ELR (cell line): ENCODE results near the gene DUSP22.

Source experiments
- DNase-seq: peaks from one replicate; pipeline ENCODE4 v3.0.0-alpha.2; 2015; ENCODE audit warnings: low read depth

Gene DUSP22

DNA sequence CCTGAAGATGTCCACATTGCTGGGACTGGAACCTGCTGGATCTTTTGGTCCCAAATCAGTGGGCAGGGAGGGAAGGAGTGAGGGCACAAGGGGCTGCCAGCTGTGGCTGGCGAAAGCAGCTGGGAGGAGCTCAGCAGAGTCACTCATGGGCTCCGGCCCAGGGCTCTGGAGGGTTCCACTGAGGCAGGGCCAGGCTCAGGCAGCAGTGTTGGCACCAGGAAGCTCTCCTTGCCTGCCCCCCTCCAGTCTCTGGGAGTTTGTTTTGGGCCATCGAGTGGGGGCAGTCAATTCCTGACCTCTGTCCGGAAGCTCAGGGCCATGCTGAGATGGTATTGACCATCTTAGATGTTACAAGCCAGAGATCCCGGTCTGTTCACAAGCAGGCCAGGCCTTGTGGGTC lies 60.2 kb downstream of the DUSP22 start:
- DNase-seq = no peak

GRCh38 chr6:352896-353470 lies 60.7 kb downstream of the DUSP22 start:
- DNase-seq = no peak

DNA sequence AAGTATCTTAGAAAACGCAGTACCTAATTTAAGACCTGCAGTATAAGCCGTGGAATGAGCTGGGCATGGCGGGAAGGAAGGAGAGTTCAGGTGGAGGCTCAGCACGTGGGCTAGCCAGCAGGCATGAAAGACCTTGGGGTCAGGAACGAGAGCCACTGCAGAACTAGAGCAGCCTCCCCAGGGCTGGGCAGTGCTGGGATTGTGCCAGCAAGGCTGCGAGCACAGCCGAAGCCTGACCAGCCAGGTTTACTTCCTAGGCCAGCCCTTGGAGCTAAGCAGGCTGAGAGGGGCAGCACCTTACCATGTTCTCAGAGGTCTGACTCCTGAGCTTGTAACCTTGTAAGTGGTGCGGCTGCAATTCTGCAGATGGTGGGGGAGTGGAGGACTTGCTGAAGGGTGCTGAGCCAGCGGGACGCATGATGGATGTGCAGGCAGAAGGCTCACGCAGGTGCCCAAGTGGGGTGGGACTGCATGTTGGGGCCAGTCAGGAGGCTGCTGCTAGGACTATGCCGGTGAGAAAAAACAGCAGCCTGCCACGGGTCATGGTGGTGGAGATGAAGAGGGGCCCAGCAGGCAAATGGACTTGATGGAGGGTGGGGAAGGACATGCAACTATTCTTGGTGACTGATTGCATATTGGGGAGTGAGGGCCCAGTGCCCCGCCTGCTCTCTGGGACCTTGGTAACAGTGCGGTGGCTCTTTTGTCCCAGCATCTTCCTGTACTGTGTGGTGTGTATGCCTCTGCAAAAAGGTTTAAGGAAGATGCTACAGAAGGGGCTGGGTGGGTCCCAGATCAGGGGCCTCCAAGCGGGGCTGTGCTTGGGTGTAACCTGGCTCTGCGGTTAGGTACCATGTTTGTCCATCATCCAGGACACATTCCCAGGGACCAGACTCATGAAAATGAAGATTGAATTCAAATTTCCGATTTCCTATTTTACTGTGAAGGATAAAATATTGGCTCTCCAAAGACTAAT lies 61.6 kb downstream of the DUSP22 start:
- DNase-seq = no peak

GRCh38 chr6:354631-355280 lies 62.5 kb downstream of the DUSP22 start:
- DNase-seq = no peak

GRCh38 chr6:355373-356208 lies 63.3 kb downstream of the DUSP22 start:
- DNase-seq = no peak

- DNase-seq = no peak
These were observed 64.6 kb downstream of the DUSP22 start for GRCh38 chr6:356828-357251.

- no peak for DNase-seq
These were observed 65.0 kb downstream of the DUSP22 start for GRCh38 chr6:357261-357790.

DNA sequence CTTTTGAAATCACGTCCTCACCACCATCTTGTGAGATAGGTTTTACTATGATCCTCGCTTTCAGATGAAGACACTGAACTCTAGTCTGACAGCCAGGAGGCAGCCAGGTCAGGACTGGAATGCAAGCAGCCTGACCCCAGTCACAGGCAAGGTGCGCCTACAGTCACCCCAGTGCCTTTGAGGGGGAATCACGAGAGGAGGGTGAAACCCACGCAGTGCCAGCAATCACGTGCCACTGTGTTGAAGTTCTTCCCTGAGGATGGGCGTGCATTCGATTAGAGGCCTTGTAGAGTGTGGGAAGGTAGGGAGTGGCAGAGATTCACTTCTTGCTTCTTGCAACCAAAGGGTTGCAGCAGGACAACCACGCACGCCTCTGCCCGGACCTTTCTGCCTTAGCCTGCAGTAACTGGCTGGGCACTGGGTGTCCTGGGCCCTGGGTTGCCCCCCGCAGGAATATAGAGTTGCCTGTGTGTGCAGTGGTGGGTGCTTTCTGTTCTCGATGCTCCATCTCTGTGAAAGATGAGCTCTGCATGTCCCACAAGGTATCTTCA lies 65.6 kb downstream of the DUSP22 start:
- no peak for DNase-seq

GRCh38 chr6:358432-358831 lies 66.1 kb downstream of the DUSP22 start:
- no peak for DNase-seq

DNA sequence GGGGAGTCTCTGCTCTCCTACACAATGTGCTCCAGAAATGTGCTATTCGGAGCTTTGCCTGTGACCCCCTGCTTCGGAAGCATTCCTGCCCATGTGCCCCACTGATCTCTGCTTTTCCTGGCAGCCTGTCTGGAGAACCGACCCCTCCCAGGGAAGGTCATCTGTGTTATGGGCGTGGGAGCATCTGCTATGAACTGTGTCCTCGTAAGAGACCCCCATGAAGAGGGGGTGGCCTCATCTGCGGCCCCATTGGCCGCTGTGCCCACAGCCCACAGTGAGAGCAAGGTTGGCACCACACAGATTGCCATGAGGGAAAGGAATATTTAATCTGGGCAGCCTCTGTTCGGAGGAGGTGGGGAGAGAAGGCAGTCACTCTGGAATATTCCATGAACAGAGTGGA lies 66.6 kb downstream of the DUSP22 start:
- DNase-seq = no peak

GRCh38 chr6:359261-360035 lies 67.2 kb downstream of the DUSP22 start:
- no peak for DNase-seq

DNA sequence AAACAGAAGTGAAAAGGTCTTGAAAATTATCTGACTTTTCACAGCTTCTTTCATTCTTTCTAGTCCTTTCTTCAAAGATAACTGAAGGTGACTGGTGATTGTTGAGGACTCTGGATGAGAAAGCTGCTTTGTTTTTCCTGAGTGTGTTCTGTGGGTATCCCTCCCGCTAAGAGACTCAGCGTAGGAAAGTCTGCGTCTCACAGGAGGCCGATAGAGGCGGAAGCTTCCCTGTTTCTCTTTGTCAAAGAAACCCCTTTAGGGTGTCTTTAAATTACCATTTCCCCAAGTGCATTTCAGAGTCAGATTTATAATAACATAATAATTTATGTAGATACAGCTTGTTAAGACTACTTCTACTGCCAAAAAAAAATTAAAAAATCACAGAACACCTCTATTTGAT lies 68.1 kb downstream of the DUSP22 start:
- DNase-seq = no peak

DNA sequence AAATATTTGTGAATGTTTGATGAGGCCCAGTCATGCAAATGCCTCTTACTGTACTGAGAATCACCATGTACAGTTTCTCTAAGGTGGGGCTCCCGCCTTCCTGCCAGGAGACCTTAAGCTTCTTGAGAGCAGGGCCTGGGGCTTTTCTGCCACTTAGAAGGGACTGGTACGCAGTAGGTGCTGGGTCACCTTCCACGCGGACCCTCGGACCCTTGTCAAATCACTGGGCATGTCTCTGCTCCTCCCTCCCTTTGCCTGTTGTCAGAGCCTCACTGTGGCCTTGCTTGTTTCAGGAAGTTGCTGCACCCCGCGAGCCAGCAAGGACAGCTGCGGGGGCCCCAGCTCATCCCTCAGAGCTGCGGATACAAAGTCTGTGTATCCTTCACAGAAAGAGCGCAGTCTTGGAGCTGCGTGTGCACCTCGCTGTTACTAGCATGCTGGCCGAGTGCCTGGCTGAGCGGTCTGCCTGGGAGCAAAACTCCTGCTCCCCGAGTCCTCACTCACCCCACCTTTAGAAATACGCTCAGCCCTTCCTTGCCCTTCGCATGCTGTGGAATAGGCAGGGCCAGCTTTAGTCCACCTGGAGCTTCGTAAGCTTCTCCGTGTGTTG lies 68.6 kb downstream of the DUSP22 start:
- no peak for DNase-seq

DNA sequence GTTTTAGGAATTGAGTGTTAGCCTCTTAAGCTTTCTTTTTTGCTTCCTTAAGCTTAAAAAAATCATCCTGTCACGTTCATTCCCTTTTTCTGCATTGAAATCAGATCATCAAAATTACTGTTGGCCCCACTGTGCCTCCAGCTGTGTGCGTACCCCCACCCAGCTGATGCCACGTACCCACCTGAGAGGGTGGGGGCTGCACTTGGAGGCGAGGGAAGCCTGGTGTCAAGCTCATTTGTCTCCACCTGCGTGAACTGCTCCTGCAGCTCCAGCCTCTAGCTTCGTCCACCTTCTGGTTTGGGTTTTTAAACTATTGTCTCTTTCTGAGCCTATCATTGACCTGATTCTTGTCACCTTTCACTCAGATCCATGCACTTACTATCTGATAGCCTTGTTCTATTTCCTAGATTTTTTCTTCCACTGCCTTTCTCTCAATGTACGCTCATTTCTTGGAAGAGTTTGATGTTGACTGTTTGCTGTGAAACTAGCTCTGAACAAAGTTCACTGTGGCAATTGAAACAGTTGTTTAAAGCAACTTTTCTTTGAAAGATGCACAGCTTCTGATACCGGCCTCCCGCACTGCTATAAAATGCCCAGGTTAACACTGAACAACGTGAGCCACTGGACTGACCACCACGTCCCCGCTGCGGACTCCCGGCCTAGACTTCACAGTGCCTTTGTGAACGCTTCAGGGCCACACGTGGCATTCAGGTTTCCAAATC lies 69.3 kb downstream of the DUSP22 start:
- DNase-seq = no peak

- DNase-seq = no peak
These were observed 70.1 kb downstream of the DUSP22 start for GRCh38 chr6:362231-362923.

GRCh38 chr6:362924-363249 lies 70.6 kb downstream of the DUSP22 start:
- no peak for DNase-seq

DNA sequence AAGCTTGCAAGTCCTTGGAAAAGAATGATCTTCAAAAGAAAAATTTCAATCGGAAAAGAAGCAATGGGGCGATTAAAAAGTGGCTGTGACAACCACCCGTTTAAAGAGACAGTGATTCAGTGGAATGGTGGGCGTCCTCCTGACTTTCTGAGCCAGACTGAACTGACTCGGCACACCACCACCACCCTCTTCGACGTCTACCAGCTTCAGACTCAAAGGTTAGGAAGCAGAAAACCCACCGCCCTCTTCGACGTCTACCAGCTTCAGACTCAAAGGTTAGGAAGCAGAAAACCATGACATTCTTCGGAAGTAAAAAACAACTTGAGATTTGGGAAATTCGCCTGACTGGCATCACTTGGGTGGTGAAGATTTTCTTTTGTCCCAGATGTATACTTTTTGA lies 71.0 kb downstream of the DUSP22 start:
- no peak for DNase-seq

GRCh38 chr6:363909-364308 lies 71.6 kb downstream of the DUSP22 start:
- no peak for DNase-seq
